GM12892 (cell line): Measurements from ENCODE around the gene ALG9.

Experiments
- DNase-seq: peaks from one replicate; pipeline ENCODE4 v3.0.0; 2011; ENCODE audit not compliant: insufficient read length
- FAIRE-seq: peaks from 2 replicates; lab custom pipeline; 2011; peaks lifted over from hg19 to GRCh38; lab: Jason Lieb, UNC
- POLR2A ChIP-seq: IDR thresholded peaks from 2 replicates; pipeline ENCODE4 v1.6.1; 2011; ENCODE audit warnings: low read depth, low read length, control low read depth
- POLR2AphosphoS5 ChIP-seq: IDR thresholded peaks from 2 replicates; pipeline ENCODE4 v1.6.1; 2011; ENCODE audit warnings: low read depth, low read length, control low read depth
- TAF1 ChIP-seq: IDR thresholded peaks from 2 replicates; pipeline ENCODE4 v1.6.1; 2011; ENCODE audit warnings: low read depth, mild to moderate bottlenecking, control low read depth, low read length, borderline replicate concordance

ALG9 gene

GRCh38 chr11:111808063-111808588, 63.3 kb downstream of the ALG9 start:
- TF ChIP-seq POLR2AphosphoS5 (no peak), TAF1 (no peak)
- FAIRE-seq (no peak), DNase-seq (no peak)

GRCh38 chr11:111807076-111807475, 64.3 kb downstream of the ALG9 start:
- TF ChIP-seq POLR2A (no peak), POLR2AphosphoS5 (no peak), TAF1 (no peak)
- FAIRE-seq (no peak), DNase-seq (no peak)

- TF ChIP-seq TAF1, result no peak
- no peak for TF ChIP-seq POLR2A
- DNase-seq (no peak), FAIRE-seq (no peak)
Observed at GRCh38 chr11:111801135-111801534, 70.2 kb downstream of the ALG9 start.

GRCh38 chr11:111798279-111798678, 73.1 kb downstream of the ALG9 start:
- FAIRE-seq (no peak), DNase-seq (no peak)
- TF ChIP-seq POLR2AphosphoS5 (no peak), TAF1 (no peak), POLR2A (no peak)

GRCh38 chr11:111797145-111797581, 74.2 kb downstream of the ALG9 start:
- DNase-seq (no peak), FAIRE-seq (peak; percentile 57)
- no peak for TF ChIP-seq POLR2A
- TF ChIP-seq POLR2AphosphoS5, result no peak
- no peak for TF ChIP-seq TAF1

- DNase-seq (no peak), FAIRE-seq (no peak)
- no peak for TF ChIP-seq POLR2AphosphoS5
- TF ChIP-seq TAF1, result no peak
- TF ChIP-seq POLR2A, result no peak
Observed at GRCh38 chr11:111796696-111797095, 74.7 kb downstream of the ALG9 start.

GRCh38 chr11:111795334-111795985, 75.9 kb downstream of the ALG9 start:
- DNase-seq, result no peak
- TF ChIP-seq POLR2AphosphoS5, result no peak
- no peak for TF ChIP-seq TAF1
- TF ChIP-seq POLR2A, result no peak
- FAIRE-seq, result no peak

GRCh38 chr11:111793863-111794262, 77.5 kb downstream of the ALG9 start:
- no peak for TF ChIP-seq POLR2AphosphoS5
- TF ChIP-seq POLR2A, result no peak
- no peak for TF ChIP-seq TAF1
- no peak for DNase-seq
- no peak for FAIRE-seq

- no peak for TF ChIP-seq TAF1
- TF ChIP-seq POLR2AphosphoS5, result no peak
- no peak for TF ChIP-seq POLR2A
- FAIRE-seq (no peak), DNase-seq (no peak)
Observed at GRCh38 chr11:111792955-111793500, 78.4 kb downstream of the ALG9 start.

- TF ChIP-seq TAF1, result no peak
- FAIRE-seq (no peak), DNase-seq (no peak)
Observed at GRCh38 chr11:111792314-111792713, 79.1 kb downstream of the ALG9 start.

GRCh38 chr11:111788464-111788863, 82.9 kb downstream of the ALG9 start:
- FAIRE-seq (no peak), DNase-seq (no peak)
- no peak for TF ChIP-seq TAF1
- no peak for TF ChIP-seq POLR2AphosphoS5
- no peak for TF ChIP-seq POLR2A

GRCh38 chr11:111788051-111788450, 83.3 kb downstream of the ALG9 start:
- DNase-seq, result no peak
- FAIRE-seq, result no peak

More at GRCh38 chr11:111788051-111788450, 83.3 kb downstream of the ALG9 start:
- no peak for TF ChIP-seq POLR2A
- TF ChIP-seq POLR2AphosphoS5, result no peak
- TF ChIP-seq TAF1, result no peak
